ENCODE measurements around the gene ZFC3H1. TPM values are rescaled to one million over a fixed set of nuclear protein-coding genes. Genes with fewer than 3 reads are reported as not detected.
"Not testable (repeated sequence)": the region's sequence is repeated elsewhere in the genome, so short reads cannot be mapped to it uniquely, and the experiment has no call there.

The ZFC3H1 gene
- total RNA-seq: 100 to 1,000 TPM in 1 of 4 donors, 10 to 100 TPM in 3; 54.6 to 124 (median 85.5) TPM

GRCh38 chr12:71663561-71664410 is at the start of gene ZFC3H1, which contains the start of gene THAP2:
Gene ZFC3H1 (minus strand): TSS chr12:71663848. CDS start chr12:71663610, 238 bp downstream.
Gene THAP2 (plus strand): TSS chr12:71664301. CDS start chr12:71664510, 209 bp downstream.
- TF ChIP-seq, protein P1, sequence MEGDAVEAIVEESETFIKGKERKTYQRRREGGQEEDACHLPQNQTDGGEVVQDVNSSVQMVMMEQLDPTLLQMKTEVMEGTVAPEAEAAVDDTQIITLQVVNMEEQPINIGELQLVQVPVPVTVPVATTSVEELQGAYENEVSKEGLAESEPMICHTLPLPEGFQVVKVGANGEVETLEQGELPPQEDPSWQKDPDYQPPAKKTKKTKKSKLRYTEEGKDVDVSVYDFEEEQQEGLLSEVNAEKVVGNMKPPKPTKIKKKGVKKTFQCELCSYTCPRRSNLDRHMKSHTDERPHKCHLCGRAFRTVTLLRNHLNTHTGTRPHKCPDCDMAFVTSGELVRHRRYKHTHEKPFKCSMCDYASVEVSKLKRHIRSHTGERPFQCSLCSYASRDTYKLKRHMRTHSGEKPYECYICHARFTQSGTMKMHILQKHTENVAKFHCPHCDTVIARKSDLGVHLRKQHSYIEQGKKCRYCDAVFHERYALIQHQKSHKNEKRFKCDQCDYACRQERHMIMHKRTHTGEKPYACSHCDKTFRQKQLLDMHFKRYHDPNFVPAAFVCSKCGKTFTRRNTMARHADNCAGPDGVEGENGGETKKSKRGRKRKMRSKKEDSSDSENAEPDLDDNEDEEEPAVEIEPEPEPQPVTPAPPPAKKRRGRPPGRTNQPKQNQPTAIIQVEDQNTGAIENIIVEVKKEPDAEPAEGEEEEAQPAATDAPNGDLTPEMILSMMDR (IDR thresholded peaks at IDR 0.05): no peak
- peak; percentile 91 for ATAC-seq (ENCODE audit: low FRiP score)
- DNase-seq (ENCODE audit: low spot score): peak; percentile 74

DNA sequence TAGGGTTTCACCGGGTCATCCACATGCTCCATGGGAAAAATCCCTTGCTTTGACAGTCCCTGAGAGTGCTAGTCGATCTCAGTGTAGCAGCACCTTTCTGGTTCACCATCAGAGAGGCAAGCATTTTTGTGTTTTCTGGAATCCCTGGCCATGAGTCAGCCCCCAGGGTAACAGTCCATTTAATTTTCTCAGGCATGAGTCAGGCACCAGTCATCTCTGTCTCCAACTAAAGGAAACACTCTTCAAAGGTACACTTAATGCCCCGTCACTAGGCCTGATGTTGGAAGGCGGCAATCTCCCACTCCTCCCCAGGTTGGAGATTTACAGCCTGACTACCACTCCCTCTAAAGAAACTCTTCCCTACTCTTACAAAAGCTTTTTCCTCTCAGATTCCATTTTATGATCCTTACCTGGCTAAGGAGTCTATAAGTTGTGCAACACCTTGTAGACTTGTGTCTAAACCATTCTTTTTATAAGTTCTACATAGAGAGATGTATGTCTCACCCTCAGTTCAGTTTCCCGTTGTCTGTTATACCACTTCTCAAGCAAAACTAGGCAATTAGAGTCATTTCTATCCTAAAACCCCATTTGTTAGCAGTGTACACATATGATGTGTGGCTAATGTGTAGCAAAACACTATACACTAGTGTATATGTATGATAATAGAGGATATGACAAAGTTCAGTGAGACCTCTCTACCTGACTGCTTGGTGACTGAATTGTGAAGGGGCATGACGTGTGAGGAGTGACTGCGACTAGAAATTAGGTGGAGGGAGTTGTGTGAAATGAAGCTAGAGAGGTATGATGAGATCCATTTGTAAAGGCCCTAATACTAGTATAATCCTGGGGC is 46.9 kb upstream of the ZFC3H1 start:
- TF ChIP-seq, protein P1 (IDR thresholded peaks at IDR 0.05): no peak
- ATAC-seq (ENCODE audit: low FRiP score): peak; percentile 89
- DNase-seq (ENCODE audit: low spot score): no peak

- no peak for DNase-seq (ENCODE audit: low spot score)
Measured at GRCh38 chr12:71708658-71709057, 45.0 kb upstream of the ZFC3H1 start.

DNA sequence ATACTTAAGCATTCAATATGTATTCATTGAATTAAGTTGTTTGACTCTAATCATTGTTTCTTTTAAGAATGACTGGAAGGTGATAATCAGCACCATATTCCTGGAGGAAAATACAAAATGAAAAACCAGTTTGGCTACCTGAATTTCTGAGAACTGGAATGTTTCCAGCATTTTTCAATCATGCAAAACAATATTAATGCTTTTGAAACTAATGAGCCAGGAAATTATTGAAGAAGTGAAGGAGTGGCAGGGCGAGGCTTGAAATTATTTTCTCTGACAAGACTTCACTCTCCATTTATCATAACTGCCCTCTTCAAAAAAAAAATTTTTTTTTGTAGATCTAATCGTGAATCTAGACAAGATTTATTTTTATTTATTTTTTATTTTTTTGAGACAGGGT is 41.3 kb upstream of the ZFC3H1 start:
- no peak for DNase-seq (ENCODE audit: low spot score)
- no peak for ATAC-seq (ENCODE audit: low FRiP score)
- TF ChIP-seq, protein P1 (IDR thresholded peaks at IDR 0.05): no peak

More at GRCh38 chr12:71708658-71709057, 45.0 kb upstream of the ZFC3H1 start:
- ATAC-seq (ENCODE audit: low FRiP score): no peak
- TF ChIP-seq, protein P1 (IDR thresholded peaks at IDR 0.05): no peak

DNA sequence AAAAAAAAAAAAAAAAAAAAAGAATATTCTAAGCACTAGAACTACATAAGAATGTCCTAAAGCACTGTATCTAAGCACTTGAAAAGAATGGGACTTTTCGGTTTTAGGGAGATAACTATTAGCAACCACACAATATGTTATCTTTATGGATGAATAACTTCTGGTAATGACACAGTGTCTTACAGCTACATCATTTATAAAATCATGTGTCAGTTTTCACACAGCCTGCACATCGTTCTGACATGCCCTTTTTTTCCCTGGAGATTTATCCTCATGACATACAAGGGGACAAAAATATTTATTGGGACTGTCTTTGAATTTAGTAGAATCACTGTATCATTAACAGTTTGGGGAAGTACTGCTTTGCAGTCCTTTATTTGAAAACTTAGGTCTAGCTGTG is 39.6 kb upstream of the ZFC3H1 start:
- TF ChIP-seq, protein P1 (IDR thresholded peaks at IDR 0.05): no peak
- DNase-seq (ENCODE audit: low spot score) (no peak), ATAC-seq (ENCODE audit: low FRiP score) (no peak)

DNA sequence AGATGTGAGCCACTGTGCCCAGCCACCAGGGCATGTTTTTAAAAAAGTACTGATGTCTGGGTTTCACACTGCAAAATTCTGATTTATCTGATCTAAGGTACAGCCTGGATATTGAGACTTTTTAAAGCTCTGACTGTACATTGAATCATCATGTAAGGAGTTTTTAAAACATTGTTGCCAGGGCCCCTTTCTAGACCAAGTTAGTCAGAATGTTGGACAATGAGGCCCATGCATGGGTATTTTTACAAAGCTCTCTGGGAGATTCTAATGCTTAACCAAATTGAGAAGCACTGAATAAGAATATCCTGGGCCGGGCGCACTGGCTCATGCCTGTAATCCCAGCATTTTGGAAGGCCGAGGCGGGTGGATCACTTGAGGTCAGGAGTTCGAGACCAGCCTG is 38.9 kb upstream of the ZFC3H1 start:
- TF ChIP-seq, protein P1 (IDR thresholded peaks at IDR 0.05): no peak
- DNase-seq (ENCODE audit: low spot score) (no peak), ATAC-seq (ENCODE audit: low FRiP score) (no peak)

DNA sequence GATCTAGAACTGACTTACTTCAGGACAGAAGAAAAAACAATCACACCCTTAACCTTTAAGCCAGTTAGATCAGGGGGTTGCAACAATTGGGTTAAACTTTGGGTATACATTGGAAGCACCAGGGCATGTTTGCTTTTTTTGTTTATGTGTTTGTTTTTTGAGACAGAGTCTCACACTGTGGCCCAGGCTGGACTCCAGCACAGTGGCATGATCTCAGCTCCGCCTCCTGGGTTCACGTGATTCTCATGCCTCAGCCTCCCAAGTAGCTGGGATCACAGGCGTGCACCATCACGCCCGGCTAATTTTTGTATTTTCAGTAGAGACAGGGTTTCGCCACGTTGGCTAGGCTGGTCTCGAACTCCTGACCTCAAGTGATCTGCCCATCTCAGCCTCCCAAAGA is 38.5 kb upstream of the ZFC3H1 start:
- ATAC-seq (ENCODE audit: low FRiP score); DNase-seq (ENCODE audit: low spot score): not testable (repeated sequence)

Data from omental fat pad (tissue), 4 donors.